PC-9 (cell line): ENCODE results near the gene CEP83.

ENCODE experiments used
- EZH2 ChIP-seq: fragments of 200-600 bp; sonication (generic); IDR thresholded peaks from 2 replicates; pipeline ENCODE4 v1.8.0; 2017; ENCODE audit warnings: antibody characterized with exemption, low read depth
- TF ChIP-seq, protein P1 (sequence below): fragments of 200-600 bp; sonication (generic); conservative IDR thresholded peaks from 2 replicates; pipeline ENCODE4 v1.6.1; 2017; ENCODE audit warnings: mixed run types, antibody characterized with exemption, mild to moderate bottlenecking, moderate library complexity

GRCh38 chr12:94264736-94265485 lies 194.8 kb downstream of the CEP83 start:
- TF ChIP-seq, protein P1, sequence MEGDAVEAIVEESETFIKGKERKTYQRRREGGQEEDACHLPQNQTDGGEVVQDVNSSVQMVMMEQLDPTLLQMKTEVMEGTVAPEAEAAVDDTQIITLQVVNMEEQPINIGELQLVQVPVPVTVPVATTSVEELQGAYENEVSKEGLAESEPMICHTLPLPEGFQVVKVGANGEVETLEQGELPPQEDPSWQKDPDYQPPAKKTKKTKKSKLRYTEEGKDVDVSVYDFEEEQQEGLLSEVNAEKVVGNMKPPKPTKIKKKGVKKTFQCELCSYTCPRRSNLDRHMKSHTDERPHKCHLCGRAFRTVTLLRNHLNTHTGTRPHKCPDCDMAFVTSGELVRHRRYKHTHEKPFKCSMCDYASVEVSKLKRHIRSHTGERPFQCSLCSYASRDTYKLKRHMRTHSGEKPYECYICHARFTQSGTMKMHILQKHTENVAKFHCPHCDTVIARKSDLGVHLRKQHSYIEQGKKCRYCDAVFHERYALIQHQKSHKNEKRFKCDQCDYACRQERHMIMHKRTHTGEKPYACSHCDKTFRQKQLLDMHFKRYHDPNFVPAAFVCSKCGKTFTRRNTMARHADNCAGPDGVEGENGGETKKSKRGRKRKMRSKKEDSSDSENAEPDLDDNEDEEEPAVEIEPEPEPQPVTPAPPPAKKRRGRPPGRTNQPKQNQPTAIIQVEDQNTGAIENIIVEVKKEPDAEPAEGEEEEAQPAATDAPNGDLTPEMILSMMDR, result no peak
- TF ChIP-seq EZH2, result no peak
